ENCODE measurements around the gene DNAH14. TPM values are rescaled to one million over a fixed set of nuclear protein-coding genes. Genes with fewer than 3 reads are reported as not detected.

DNAH14 gene
- total RNA-seq, 1 donor from 2014 or later, result 21.6 TPM

- peaks cover 21% of the 10 kb centered on the region for H3K36me3 Mint-ChIP-seq (ENCODE audit: low read depth, unreplicated experiment)
Observed at GRCh38 chr1:225418598-225418997, 489.1 kb downstream of the DNAH14 start.

GRCh38 chr1:225422031-225422605 lies 492.6 kb downstream of the DNAH14 start:
- Mint-ChIP-seq H3K27ac (ENCODE audit: unreplicated experiment) (peak overlapping the region; percentile 100), H3K4me3 (ENCODE audit: unreplicated experiment) (peak overlapping the region; percentile 88), H3K36me3 (ENCODE audit: low read depth, unreplicated experiment) (peaks cover 5% of the 10 kb centered on the region), H3K9me3 (ENCODE audit: unreplicated experiment) (no peaks in the 10 kb centered on the region), H3K4me1 (ENCODE audit: unreplicated experiment) (peaks cover 67% of the 10 kb centered on the region), H3K27me3 (ENCODE audit: unreplicated experiment) (peaks cover 13% of the 10 kb centered on the region)
- peak; percentile 35 for DNase-seq (ENCODE audit: low spot score)
- TF ChIP-seq, protein P1, sequence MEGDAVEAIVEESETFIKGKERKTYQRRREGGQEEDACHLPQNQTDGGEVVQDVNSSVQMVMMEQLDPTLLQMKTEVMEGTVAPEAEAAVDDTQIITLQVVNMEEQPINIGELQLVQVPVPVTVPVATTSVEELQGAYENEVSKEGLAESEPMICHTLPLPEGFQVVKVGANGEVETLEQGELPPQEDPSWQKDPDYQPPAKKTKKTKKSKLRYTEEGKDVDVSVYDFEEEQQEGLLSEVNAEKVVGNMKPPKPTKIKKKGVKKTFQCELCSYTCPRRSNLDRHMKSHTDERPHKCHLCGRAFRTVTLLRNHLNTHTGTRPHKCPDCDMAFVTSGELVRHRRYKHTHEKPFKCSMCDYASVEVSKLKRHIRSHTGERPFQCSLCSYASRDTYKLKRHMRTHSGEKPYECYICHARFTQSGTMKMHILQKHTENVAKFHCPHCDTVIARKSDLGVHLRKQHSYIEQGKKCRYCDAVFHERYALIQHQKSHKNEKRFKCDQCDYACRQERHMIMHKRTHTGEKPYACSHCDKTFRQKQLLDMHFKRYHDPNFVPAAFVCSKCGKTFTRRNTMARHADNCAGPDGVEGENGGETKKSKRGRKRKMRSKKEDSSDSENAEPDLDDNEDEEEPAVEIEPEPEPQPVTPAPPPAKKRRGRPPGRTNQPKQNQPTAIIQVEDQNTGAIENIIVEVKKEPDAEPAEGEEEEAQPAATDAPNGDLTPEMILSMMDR (IDR thresholded peaks at IDR 0.05; ENCODE audit: unreplicated experiment), result no peak

More at GRCh38 chr1:225418598-225418997, 489.1 kb downstream of the DNAH14 start:
- TF ChIP-seq, protein P1 (IDR thresholded peaks at IDR 0.05; ENCODE audit: unreplicated experiment), result no peak
- H3K4me3 Mint-ChIP-seq (ENCODE audit: unreplicated experiment), result no peak overlapping the region
- H3K27me3 Mint-ChIP-seq (ENCODE audit: unreplicated experiment), result peaks cover 2% of the 10 kb centered on the region
- peaks cover 36% of the 10 kb centered on the region for H3K4me1 Mint-ChIP-seq (ENCODE audit: unreplicated experiment)
- no peaks in the 10 kb centered on the region for H3K9me3 Mint-ChIP-seq (ENCODE audit: unreplicated experiment)
- DNase-seq (ENCODE audit: low spot score), result no peak
- H3K27ac Mint-ChIP-seq (ENCODE audit: unreplicated experiment), result peak overlapping the region; percentile 15

- H3K4me3 Mint-ChIP-seq (ENCODE audit: unreplicated experiment), result peak overlapping the region; percentile 79
- no peaks in the 10 kb centered on the region for H3K9me3 Mint-ChIP-seq (ENCODE audit: unreplicated experiment)
- peaks cover 5% of the 10 kb centered on the region for H3K36me3 Mint-ChIP-seq (ENCODE audit: low read depth, unreplicated experiment)
- peaks cover 14% of the 10 kb centered on the region for H3K27me3 Mint-ChIP-seq (ENCODE audit: unreplicated experiment)
- H3K27ac Mint-ChIP-seq (ENCODE audit: unreplicated experiment), result peak overlapping the region; percentile 100
- peaks cover 63% of the 10 kb centered on the region for H3K4me1 Mint-ChIP-seq (ENCODE audit: unreplicated experiment)
- DNase-seq (ENCODE audit: low spot score), result no peak
- TF ChIP-seq, protein P1 (IDR thresholded peaks at IDR 0.05; ENCODE audit: unreplicated experiment), result no peak
Observed at GRCh38 chr1:225422795-225423517, 493.5 kb downstream of the DNAH14 start.

DNA sequence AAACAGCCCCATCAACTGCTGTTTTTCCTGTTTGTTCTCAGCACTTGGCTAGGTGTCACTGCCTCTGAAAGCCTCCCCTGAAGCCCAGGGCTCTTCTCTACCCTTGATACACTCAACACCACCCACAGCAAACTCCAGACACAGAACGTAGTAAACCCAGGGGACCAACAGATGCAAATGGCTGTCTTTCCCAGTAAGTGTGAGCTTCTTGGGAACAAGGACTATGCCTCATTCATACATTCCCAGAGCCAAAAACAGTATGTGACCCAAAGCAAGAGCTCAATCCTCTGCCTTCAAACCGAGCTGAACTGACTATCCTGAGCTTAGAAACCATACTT lies 494.0 kb downstream of the DNAH14 start:
- DNase-seq (ENCODE audit: low spot score), result no peak
- Mint-ChIP-seq H3K27ac (ENCODE audit: unreplicated experiment) (peak overlapping the region; percentile 62), H3K4me3 (ENCODE audit: unreplicated experiment) (peak overlapping the region; percentile 2), H3K27me3 (ENCODE audit: unreplicated experiment) (peaks cover 14% of the 10 kb centered on the region), H3K36me3 (ENCODE audit: low read depth, unreplicated experiment) (peaks cover 5% of the 10 kb centered on the region), H3K4me1 (ENCODE audit: unreplicated experiment) (peaks cover 59% of the 10 kb centered on the region), H3K9me3 (ENCODE audit: unreplicated experiment) (no peaks in the 10 kb centered on the region)
- TF ChIP-seq, protein P1 (IDR thresholded peaks at IDR 0.05; ENCODE audit: unreplicated experiment), result no peak

DNA sequence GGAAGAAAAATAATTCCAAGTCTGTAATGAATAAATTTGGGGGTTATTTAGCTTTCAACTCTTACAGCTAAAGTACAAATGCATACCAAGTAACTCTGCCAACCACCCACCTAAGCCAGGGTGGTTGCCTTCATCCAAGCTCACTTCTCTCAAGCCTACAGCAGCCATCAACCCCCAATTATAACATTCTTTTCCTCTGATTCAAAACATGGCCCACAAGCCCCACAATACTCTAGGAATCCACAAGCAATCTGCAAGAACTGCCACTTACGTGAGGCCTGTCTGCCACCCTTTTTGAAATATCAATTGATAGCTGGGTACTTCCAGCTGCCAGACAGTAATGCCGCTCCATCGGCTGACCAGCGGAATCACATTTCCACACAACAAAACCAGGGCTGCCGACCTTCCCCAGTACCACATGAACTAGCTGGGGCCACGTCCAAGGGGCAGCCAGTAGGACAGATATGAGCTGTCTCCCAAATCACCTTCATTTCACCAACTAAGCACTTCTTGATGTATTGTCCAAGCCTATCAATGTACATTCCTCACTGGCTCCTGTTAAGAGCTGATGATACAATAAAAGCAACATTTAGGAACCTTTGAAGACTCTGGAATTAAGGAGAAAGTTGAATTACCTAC lies 495.2 kb downstream of the DNAH14 start:
- no peaks in the 10 kb centered on the region for H3K9me3 Mint-ChIP-seq (ENCODE audit: unreplicated experiment)

More for the DNA sequence above, 495.2 kb downstream of the DNAH14 start:
- Mint-ChIP-seq H3K27me3 (ENCODE audit: unreplicated experiment) (peaks cover 14% of the 10 kb centered on the region), H3K36me3 (ENCODE audit: low read depth, unreplicated experiment) (peaks cover 2% of the 10 kb centered on the region), H3K27ac (ENCODE audit: unreplicated experiment) (peak overlapping the region; percentile 8), H3K4me1 (ENCODE audit: unreplicated experiment) (peaks cover 58% of the 10 kb centered on the region), H3K4me3 (ENCODE audit: unreplicated experiment) (peak overlapping the region; percentile 63)
- no peak for DNase-seq (ENCODE audit: low spot score)
- TF ChIP-seq, protein P1 (IDR thresholded peaks at IDR 0.05; ENCODE audit: unreplicated experiment), result no peak
